Liver (tissue), 3 donors: ENCODE data around the gene ST7L.

Experiments
- ATF3 ChIP-seq: IDR thresholded peaks from 2 replicates; pipeline ENCODE4 v1.6.1; 2016; ENCODE audit warnings: antibody characterized with exemption
- CTCF ChIP-seq: fragments of 150-350 bp; IDR thresholded peaks from 2 replicates; pipeline ENCODE4 v1.5.1; 2017; ENCODE audit warnings: improper control_type of control experiment, low read depth, low read length; ENCODE audit not compliant: missing input control
- REST ChIP-seq: IDR thresholded peaks from 2 replicates; pipeline ENCODE4 v1.6.1; 2016; ENCODE audit warnings: antibody characterized with exemption, mild to moderate bottlenecking
- donor health status: healthy.
- donor health status: healthy.

- TF ChIP-seq ATF3 (no peak), CTCF (no peak), REST (no peak)
Observed at GRCh38 chr1:112505878-112506277, 113.1 kb downstream of the ST7L start.
